ENCODE data around the gene SLC39A5.
A peak's percentile ranks its signal among the peaks of the same experiment; 100 is the strongest.

- TF ChIP-seq TCF12 (IDR thresholded peaks at IDR 0.05) (peak; percentile 67), ZBTB33 (IDR thresholded peaks at IDR 0.05; ENCODE audit: borderline replicate concordance, low read depth) (no peak), CTCF (IDR thresholded peaks at IDR 0.05) (no peak), RFX5 (IDR thresholded peaks at IDR 0.05; ENCODE audit: low read length) (no peak), NFIC (IDR thresholded peaks at IDR 0.05; ENCODE audit: borderline replicate concordance) (no peak)
Observed at GRCh38 chr12:56198836-56199235, 31.0 kb upstream of the SLC39A5 start.
